Thyroid gland (tissue), 4 donors: ENCODE measurements around the gene GTF3C4. TPM values are rescaled to one million over a fixed set of nuclear protein-coding genes. Genes with fewer than 3 reads are reported as not detected.

Experiments
- DNase-seq, 2 donors: peaks; one replicate each; pipeline ENCODE4 v3.0.0-alpha.2; 2019
- H3K27ac ChIP-seq, 3 donors: fragments of 200-600 bp; sonication (generic); 1 replicate in 2 of 3; 2 replicates in 1 of 3; pipeline ENCODE4 v1.5.1; 2016 to 2019; ENCODE audit warnings: mild to moderate bottlenecking in 1 of 3, moderate library complexity in 1 of 3
- H3K27me3 ChIP-seq: fragments of 200-600 bp; sonication (generic); one replicate; pipeline ENCODE4 v1.5.1; 2019
- H3K36me3 ChIP-seq, 2 donors: fragments of 200-600 bp; sonication (generic); one replicate each; pipeline ENCODE4 v1.5.1; 2016 to 2019
- H3K4me1 ChIP-seq, 2 donors: fragments of 200-600 bp; sonication (generic); one replicate each; pipeline ENCODE4 v1.5.1; 2017 to 2019
- H3K4me3 ChIP-seq, 3 donors: fragments of 200-600 bp; sonication (generic); replicated peaks in 1 of 3; 1 replicate in 2 of 3; 2 replicates in 1 of 3; pipeline ENCODE4 v1.5.1; 2016; ENCODE audit warnings: mild to moderate bottlenecking in 1 of 3
- H3K9me3 ChIP-seq: fragments of 200-600 bp; sonication (generic); one replicate; pipeline ENCODE4 v1.5.1; 2017
- POLR2A ChIP-seq, 2 donors: fragments of 450-650 bp; IDR thresholded peaks; one replicate each; pipeline ENCODE4 v1.6.1; 2017; ENCODE audit warnings: antibody characterized with exemption in 2 of 2, mild to moderate bottlenecking in 2 of 2, moderate library complexity in 1 of 2
- WGBS, 2 donors: methylation state at CpG; one replicate each; pipeline ENCODE4 v1.1.5; 2017; 5-methylcytosine and 5-hydroxymethylcytosine counted together
- intact Hi-C: fragments of 100-400 bp; cut with DNase I; formaldehyde crosslinking; loops from one replicate; pipeline ENCODE4 v1.15.1; 2023
- total RNA-seq, 4 donors: library from RNA; depleted of rRNA; stranded (reverse); fragments of >200 nt; gene quantifications; one replicate each; pipeline ENCODE4 v1.2.3, GENCODE V29; 2016
- TF ChIP-seq, protein P1 (sequence below), 6 experiments: fragments of 200-600 bp in 3 of 6; fragments of 450-650 bp in 3 of 6; sonication (generic) in 3 of 6; IDR thresholded peaks; one replicate each; pipeline ENCODE4 v1.5.1; 2016 to 2019; ENCODE audit warnings: antibody characterized with exemption in 6 of 6, mild to moderate bottlenecking in 2 of 6, inconsistent platforms in 1 of 6, moderate library complexity in 1 of 6

Gene GTF3C4
- total RNA-seq, 4 donors from 2014 or later = 20.5 to 25.0 (median 22.1) TPM

DNA sequence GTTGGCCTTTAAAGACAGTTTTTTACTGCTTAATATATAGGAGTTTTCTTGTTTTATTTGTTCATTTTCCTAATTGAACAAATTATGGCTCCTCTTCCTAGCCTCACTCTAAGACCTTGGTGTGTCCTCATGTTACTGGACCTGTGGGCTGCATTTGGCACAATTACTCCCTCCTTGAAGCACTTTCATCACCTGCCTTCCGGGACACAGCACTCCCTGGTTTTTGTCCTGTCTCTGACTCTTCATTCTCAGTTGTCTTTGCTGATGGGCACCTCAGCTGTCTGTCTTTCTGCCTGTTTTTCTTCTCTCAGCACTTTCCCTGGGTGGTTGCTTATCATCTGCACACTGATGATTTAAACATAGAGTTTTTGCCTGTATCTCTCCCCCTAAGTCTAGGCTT lies 13.6 kb downstream of the GTF3C4 start:
- H3K4me3 ChIP-seq = no peak overlapping the region
- no peak for DNase-seq
- no peak for TF ChIP-seq POLR2A (IDR thresholded peaks at IDR 0.05)
- TF ChIP-seq, protein P1, sequence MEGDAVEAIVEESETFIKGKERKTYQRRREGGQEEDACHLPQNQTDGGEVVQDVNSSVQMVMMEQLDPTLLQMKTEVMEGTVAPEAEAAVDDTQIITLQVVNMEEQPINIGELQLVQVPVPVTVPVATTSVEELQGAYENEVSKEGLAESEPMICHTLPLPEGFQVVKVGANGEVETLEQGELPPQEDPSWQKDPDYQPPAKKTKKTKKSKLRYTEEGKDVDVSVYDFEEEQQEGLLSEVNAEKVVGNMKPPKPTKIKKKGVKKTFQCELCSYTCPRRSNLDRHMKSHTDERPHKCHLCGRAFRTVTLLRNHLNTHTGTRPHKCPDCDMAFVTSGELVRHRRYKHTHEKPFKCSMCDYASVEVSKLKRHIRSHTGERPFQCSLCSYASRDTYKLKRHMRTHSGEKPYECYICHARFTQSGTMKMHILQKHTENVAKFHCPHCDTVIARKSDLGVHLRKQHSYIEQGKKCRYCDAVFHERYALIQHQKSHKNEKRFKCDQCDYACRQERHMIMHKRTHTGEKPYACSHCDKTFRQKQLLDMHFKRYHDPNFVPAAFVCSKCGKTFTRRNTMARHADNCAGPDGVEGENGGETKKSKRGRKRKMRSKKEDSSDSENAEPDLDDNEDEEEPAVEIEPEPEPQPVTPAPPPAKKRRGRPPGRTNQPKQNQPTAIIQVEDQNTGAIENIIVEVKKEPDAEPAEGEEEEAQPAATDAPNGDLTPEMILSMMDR (IDR thresholded peaks at IDR 0.05) = no peak
- no peaks in the 10 kb centered on the region for H3K9me3 ChIP-seq
- no peak overlapping the region for H3K27ac ChIP-seq
- no peaks in the 10 kb centered on the region for H3K27me3 ChIP-seq
- H3K4me1 ChIP-seq = no peaks in the 10 kb centered on the region
- intact Hi-C loops = no loop called here
- 93 to 98% methylated on average over 1 of the region's 1 CpG for WGBS, 2 donors
- peaks cover 41 to 62% of the 10 kb centered on the region in 2 donors for H3K36me3 ChIP-seq

DNA sequence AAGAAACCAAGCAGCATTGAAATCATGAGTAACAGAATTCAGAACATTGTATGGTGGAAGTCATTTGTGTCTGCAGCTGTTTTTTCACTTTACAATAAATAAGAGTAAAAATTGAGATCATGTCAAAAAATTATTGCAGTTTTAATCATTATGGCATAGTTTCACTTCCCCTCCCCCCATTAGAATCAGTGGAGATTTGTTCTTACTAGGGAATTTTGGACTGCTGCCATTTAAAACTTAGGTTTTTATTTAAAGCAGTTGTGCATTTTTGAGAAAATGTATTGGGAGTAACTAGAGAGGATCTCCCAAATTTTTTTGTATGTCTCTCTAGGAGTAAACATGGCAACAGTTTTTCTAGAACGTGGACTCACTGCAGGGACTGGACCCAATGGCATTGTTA lies 20.4 kb downstream of the GTF3C4 start:
- 88 to 94% methylated on average over 1 of the region's 1 CpG for WGBS, 2 donors
- Histone ChIP-seq H3K9me3 (no peaks in the 10 kb centered on the region), H3K27ac (no peak overlapping the region), H3K4me3 (no peak overlapping the region), H3K4me1 (no peaks in the 10 kb centered on the region), H3K27me3 (no peaks in the 10 kb centered on the region), H3K36me3 (peaks cover 34 to 42% of the 10 kb centered on the region in 2 donors)
- no peak for TF ChIP-seq POLR2A (IDR thresholded peaks at IDR 0.05)
- TF ChIP-seq, protein P1 (IDR thresholded peaks at IDR 0.05) = no peak
- intact Hi-C loops = no loop called here
- DNase-seq = no peak

DNA sequence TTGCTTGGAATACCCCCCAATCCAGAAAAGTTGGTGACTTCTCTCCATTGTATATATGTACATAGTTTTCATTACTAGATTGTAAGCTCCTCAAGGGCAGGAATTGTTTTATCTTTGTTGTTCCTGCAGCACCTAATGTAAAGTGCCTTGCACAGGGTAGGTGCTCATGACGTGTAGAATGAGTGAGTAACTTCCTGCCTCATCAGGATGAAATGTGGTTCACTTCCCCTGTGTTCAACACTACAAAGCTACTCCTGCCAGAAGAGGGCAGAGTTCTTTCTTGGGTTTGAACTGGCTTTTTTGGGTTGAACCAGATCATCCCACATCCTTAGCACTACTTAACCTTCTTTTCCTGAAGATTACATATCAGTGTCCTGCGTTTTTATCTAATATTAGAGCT lies 23.9 kb downstream of the GTF3C4 start:
- WGBS, 2 donors = 35 to 46% methylated on average over 2 of the region's 2 CpGs
- TF ChIP-seq, protein P1 (IDR thresholded peaks at IDR 0.05) = peak in 2 of 6 experiments; percentile 7 to 13
- TF ChIP-seq POLR2A (IDR thresholded peaks at IDR 0.05) = no peak
- Histone ChIP-seq H3K4me1 (no peaks in the 10 kb centered on the region), H3K27ac (no peak overlapping the region), H3K36me3 (peaks cover 12 to 14% of the 10 kb centered on the region in 2 donors), H3K27me3 (no peaks in the 10 kb centered on the region), H3K9me3 (no peaks in the 10 kb centered on the region), H3K4me3 (no peak overlapping the region)
- no peak for DNase-seq
- intact Hi-C loops = no loop called here

DNA sequence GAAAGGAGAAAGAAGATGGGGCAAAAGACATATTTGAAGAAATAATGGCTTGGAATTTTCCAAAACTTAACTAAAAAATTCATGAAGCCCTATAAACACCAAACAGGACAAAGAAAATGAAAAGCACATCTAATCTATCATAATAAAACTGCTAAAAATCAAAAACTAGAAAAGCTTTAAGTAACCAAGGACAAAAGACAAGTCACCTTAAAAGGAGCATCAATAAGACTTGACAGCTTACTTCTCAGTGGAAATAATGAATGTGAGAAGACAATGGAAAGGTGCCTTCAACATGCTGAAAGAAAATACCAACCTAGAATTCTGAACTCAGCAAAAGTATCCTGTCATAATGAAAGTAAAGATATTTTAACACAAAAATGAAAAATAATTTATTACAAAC lies 27.0 kb downstream of the GTF3C4 start:
- no peak overlapping the region for H3K27ac ChIP-seq
- H3K4me1 ChIP-seq = no peaks in the 10 kb centered on the region
- no peak for DNase-seq
- H3K36me3 ChIP-seq = peaks cover 0 to under 1% of the 10 kb centered on the region in 2 donors
- no peaks in the 10 kb centered on the region for H3K9me3 ChIP-seq
- intact Hi-C loops = no loop called here
- no peak overlapping the region for H3K4me3 ChIP-seq
- TF ChIP-seq, protein P1 (IDR thresholded peaks at IDR 0.05) = no peak
- TF ChIP-seq POLR2A (IDR thresholded peaks at IDR 0.05) = no peak
- no peaks in the 10 kb centered on the region for H3K27me3 ChIP-seq

DNA sequence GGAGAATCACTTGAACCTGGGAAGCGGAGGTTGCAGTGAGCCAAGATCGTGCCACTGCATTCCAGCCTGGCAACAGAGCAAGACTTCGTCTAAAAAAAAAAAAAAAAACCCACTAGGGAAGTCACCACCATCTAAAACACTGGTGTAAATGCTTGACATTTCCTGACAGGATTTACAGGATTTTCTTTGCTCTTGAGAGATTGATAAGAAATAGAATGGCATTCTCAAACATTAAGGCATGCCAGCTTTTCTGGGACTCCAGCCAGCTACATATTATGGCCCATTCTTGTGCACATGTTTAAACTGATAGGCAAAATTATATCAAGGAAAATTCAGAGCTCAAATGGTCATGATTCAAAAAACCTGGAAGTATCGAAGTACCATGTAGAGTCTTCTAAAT lies 28.7 kb downstream of the GTF3C4 start:
- no peaks in the 10 kb centered on the region for H3K4me1 ChIP-seq
- H3K27me3 ChIP-seq = no peaks in the 10 kb centered on the region
- 48 to 69% methylated on average over 4 of the region's 4 CpGs for WGBS, 2 donors
- no peak for TF ChIP-seq POLR2A (IDR thresholded peaks at IDR 0.05)
- TF ChIP-seq, protein P1 (IDR thresholded peaks at IDR 0.05) = no peak
- H3K27ac ChIP-seq = no peak overlapping the region
- no peaks in the 10 kb centered on the region for H3K36me3 ChIP-seq
- intact Hi-C loops = no loop called here
- H3K4me3 ChIP-seq = no peak overlapping the region
- H3K9me3 ChIP-seq = no peaks in the 10 kb centered on the region
- no peak for DNase-seq
